ENCODE measurements around the gene ATF4.

The ATF4 gene

DNA sequence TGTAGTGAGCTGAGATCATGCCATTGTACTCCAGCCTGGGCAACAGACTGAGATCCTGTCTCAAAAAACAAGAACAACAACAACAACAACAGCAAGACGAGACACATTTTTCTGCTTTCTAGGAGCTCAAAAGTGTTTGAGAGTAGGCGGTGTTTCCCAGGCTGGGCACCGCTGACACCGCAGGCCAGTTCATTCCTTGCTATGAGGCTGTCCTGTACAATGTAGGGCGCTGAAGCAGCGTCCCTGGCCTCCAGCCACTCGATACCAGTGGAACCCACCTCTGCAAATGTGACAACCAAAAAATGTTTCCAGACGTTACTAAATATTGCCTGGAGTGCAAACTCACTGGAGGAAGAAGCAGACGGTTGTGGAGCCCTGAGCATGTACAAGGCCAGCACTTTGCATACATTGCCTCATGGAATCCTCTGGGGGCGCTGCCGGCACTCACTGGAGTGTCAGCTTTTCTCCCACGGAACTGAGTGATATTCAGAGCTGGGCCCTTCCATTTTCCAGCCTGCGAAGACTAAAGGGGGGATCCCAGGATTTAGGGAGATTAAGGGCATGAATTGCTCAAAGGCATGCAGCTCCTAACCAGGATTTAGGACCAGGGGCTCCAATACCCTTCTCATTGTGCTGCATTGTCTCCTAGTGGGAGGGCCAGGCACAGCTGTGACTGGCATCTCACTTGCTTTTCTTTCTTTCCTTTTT lies 24.1 kb upstream of the ATF4 start (continued):
- TF ChIP-seq, protein P1, sequence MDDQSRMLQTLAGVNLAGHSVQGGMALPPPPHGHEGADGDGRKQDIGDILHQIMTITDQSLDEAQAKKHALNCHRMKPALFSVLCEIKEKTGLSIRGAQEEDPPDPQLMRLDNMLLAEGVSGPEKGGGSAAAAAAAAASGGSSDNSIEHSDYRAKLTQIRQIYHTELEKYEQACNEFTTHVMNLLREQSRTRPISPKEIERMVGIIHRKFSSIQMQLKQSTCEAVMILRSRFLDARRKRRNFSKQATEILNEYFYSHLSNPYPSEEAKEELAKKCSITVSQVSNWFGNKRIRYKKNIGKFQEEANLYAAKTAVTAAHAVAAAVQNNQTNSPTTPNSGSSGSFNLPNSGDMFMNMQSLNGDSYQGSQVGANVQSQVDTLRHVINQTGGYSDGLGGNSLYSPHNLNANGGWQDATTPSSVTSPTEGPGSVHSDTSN (CRISPR knock-in tag; IDR thresholded peaks at IDR 0.05) = no peak
- TF ChIP-seq ZBTB17 (tag by site-specific recombination; IDR thresholded peaks at IDR 0.05) (peak; percentile 66), ZNF341 (tag by site-specific recombination; IDR thresholded peaks at IDR 0.05; ENCODE audit: low read depth) (0 out of 2 replicates have a peak, but pooled peaks have one; percentile 15), ZNF639 (tag by site-specific recombination; IDR thresholded peaks at IDR 0.05) (no peak), IKZF3 (tag by site-specific recombination; IDR thresholded peaks at IDR 0.05) (peak; percentile 58), ZNF501 (tag by site-specific recombination; IDR thresholded peaks at IDR 0.05) (no peak), ZNF626 (tag by site-specific recombination; IDR thresholded peaks at IDR 0.05) (no peak), ZFHX2 (tag by site-specific recombination; conservative IDR thresholded peaks at IDR 0.05) (no peak), ZNF426 (tag by site-specific recombination; IDR thresholded peaks at IDR 0.05) (no peak), ZNF670 (tag by site-specific recombination; IDR thresholded peaks at IDR 0.05; ENCODE audit: low read depth) (no peak)
- TF ChIP-seq, protein P2, sequence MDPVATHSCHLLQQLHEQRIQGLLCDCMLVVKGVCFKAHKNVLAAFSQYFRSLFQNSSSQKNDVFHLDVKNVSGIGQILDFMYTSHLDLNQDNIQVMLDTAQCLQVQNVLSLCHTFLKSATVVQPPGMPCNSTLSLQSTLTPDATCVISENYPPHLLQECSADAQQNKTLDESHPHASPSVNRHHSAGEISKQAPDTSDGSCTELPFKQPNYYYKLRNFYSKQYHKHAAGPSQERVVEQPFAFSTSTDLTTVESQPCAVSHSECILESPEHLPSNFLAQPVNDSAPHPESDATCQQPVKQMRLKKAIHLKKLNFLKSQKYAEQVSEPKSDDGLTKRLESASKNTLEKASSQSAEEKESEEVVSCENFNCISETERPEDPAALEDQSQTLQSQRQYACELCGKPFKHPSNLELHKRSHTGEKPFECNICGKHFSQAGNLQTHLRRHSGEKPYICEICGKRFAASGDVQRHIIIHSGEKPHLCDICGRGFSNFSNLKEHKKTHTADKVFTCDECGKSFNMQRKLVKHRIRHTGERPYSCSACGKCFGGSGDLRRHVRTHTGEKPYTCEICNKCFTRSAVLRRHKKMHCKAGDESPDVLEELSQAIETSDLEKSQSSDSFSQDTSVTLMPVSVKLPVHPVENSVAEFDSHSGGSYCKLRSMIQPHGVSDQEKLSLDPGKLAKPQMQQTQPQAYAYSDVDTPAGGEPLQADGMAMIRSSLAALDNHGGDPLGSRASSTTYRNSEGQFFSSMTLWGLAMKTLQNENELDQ (tag by site-specific recombination; IDR thresholded peaks at IDR 0.05; ENCODE audit: low read depth) = no peak
- TF ChIP-seq, protein P3, sequence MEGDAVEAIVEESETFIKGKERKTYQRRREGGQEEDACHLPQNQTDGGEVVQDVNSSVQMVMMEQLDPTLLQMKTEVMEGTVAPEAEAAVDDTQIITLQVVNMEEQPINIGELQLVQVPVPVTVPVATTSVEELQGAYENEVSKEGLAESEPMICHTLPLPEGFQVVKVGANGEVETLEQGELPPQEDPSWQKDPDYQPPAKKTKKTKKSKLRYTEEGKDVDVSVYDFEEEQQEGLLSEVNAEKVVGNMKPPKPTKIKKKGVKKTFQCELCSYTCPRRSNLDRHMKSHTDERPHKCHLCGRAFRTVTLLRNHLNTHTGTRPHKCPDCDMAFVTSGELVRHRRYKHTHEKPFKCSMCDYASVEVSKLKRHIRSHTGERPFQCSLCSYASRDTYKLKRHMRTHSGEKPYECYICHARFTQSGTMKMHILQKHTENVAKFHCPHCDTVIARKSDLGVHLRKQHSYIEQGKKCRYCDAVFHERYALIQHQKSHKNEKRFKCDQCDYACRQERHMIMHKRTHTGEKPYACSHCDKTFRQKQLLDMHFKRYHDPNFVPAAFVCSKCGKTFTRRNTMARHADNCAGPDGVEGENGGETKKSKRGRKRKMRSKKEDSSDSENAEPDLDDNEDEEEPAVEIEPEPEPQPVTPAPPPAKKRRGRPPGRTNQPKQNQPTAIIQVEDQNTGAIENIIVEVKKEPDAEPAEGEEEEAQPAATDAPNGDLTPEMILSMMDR (tag by site-specific recombination; IDR thresholded peaks at IDR 0.05) = peak; percentile 69

- H3K27ac ChIP-seq (ENCODE audit: extremely low read depth, low read depth, low read length) = no peak overlapping the region
- TF ChIP-seq ZBTB21 (tag by site-specific recombination; IDR thresholded peaks at IDR 0.05) (no peak), ZSCAN30 (tag by site-specific recombination; IDR thresholded peaks at IDR 0.05) (no peak), ZNF2 (tag by site-specific recombination; IDR thresholded peaks at IDR 0.05) (no peak), HOXC10 (CRISPR knock-in tag; IDR thresholded peaks at IDR 0.05) (no peak), ZNF704 (tag by site-specific recombination; IDR thresholded peaks at IDR 0.05) (no peak), BCL11A (tag by site-specific recombination; IDR thresholded peaks at IDR 0.05; ENCODE audit: low read depth) (no peak), IKZF3 (tag by site-specific recombination; IDR thresholded peaks at IDR 0.05) (no peak), ZNF148 (tag by site-specific recombination; IDR thresholded peaks at IDR 0.05; ENCODE audit: borderline replicate concordance) (no peak)
- POLR2A ChIA-PET = interaction anchor here (2.0 to 2.4 kb wide), 3 partner anchors 23 to 27 kb away, joined by 9 to 13 read pairs (median 11); partner anchors contain the start of gene ATF4
- no peaks in the 10 kb centered on the region for H3K36me3 ChIP-seq (ENCODE audit: control insufficient read depth in 2 of 2, insufficient read depth in 1 of 2, low read length in 2 of 2)
- peaks cover 8% of the 10 kb centered on the region for H3K4me1 ChIP-seq (ENCODE audit: control insufficient read depth, insufficient read depth, low read length)
- H3K9me3 ChIP-seq (ENCODE audit: control insufficient read depth, insufficient read depth, low read depth, low read length) = no peaks in the 10 kb centered on the region
- CTCF ChIA-PET = interaction anchor here (0.5 to 10.7 kb wide), 9 partner anchors 9 to 527 kb away, joined by 3 to 380 read pairs (median 5); partner anchors contain the start of gene RPS19BP1
- H3K4me3 ChIP-seq (ENCODE audit: low read depth, low read length) = no peak overlapping the region
These were observed 22.9 kb upstream of the ATF4 start for GRCh38 chr22:39497429-39497828.
